Measurements from ENCODE around the gene DTNBP1. TPM values are rescaled to one million over a fixed set of nuclear protein-coding genes. Genes with fewer than 3 reads are reported as not detected.

Gene DTNBP1
- total RNA-seq, 6 donors from 2014 or later: 16.2 to 33.5 (median 21.3) TPM

DNA sequence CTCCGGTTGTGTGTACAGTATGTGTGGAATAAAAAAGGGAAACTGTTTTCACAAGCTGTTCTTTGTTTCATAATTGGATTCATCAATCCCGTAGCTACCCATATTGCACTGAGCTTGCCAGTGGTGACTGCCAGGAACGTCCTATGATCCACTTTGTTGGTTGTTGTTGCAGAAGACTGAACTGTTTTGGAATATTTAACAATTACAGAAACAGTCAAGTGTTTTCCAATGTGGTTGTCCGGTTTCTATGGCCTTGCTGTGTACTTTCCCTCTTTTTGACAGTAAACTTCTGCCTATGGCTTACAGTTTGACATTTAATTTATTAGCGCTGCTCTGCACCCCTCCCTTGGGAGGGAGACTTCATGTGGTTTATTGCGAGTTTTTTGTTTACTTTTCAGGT, 141.2 kb downstream of the DTNBP1 start:
- Histone ChIP-seq H3K9me3 (no peaks in the 10 kb centered on the region), H3K27me3 (no peaks in the 10 kb centered on the region), H3K4me3 (no peak overlapping the region), H3K27ac (no peak overlapping the region), H3K36me3 (peaks cover 13 to 75% (median 48%) of the 10 kb centered on the region in 4 donors), H3K4me1 (peaks cover 0 to 9% (median 5%) of the 10 kb centered on the region in 4 donors)
- DNase-seq: no peak
- TF ChIP-seq POLR2AphosphoS5 (IDR thresholded peaks at IDR 0.05): no peak
- no peak for TF ChIP-seq POLR2A (IDR thresholded peaks at IDR 0.05)
- TF ChIP-seq, protein P1, sequence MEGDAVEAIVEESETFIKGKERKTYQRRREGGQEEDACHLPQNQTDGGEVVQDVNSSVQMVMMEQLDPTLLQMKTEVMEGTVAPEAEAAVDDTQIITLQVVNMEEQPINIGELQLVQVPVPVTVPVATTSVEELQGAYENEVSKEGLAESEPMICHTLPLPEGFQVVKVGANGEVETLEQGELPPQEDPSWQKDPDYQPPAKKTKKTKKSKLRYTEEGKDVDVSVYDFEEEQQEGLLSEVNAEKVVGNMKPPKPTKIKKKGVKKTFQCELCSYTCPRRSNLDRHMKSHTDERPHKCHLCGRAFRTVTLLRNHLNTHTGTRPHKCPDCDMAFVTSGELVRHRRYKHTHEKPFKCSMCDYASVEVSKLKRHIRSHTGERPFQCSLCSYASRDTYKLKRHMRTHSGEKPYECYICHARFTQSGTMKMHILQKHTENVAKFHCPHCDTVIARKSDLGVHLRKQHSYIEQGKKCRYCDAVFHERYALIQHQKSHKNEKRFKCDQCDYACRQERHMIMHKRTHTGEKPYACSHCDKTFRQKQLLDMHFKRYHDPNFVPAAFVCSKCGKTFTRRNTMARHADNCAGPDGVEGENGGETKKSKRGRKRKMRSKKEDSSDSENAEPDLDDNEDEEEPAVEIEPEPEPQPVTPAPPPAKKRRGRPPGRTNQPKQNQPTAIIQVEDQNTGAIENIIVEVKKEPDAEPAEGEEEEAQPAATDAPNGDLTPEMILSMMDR (IDR thresholded peaks at IDR 0.05): no peak
- TF ChIP-seq EP300 (IDR thresholded peaks at IDR 0.05): no peak
- ATAC-seq (ENCODE audit: low FRiP score in 2 of 2): no peak
- WGBS, 2 donors: 72 to 74% methylated on average over 6 of the region's 6 CpGs

DNA sequence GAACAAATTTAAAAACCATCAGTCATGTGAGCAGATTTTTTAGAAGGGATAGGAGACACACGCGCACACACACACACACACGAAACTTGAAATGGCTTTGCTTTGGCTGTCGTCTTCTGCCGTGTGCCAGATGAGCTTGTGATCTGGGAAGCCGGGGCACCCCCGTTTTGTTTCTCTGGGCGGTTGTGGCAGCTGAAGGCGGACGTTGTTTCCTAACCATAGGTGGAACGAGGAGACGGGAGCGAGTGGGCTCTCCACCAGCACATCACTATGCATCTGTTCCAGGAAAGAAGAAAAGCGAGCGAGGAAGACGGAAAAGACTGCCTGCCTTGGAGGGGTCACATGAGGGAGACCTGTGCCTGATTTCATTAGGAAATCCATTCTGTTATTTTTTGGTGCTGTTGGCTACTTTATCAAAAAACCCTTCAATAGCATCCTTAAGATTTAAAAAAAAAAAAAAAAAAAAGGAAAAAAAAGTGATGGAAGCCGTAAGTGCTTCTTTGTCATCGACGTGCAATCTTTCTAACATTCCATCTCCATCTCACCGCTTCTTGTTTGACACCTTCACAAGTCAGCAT, 142.1 kb downstream of the DTNBP1 start:
- Histone ChIP-seq H3K27me3 (no peaks in the 10 kb centered on the region), H3K36me3 (peaks cover 13 to 78% (median 48%) of the 10 kb centered on the region in 4 donors), H3K9me3 (no peaks in the 10 kb centered on the region), H3K27ac (no peak overlapping the region), H3K4me3 (no peak overlapping the region), H3K4me1 (peaks cover 0 to 9% (median 5%) of the 10 kb centered on the region in 4 donors)
- DNase-seq (no peak), ATAC-seq (ENCODE audit: low FRiP score in 2 of 2) (no peak)
- TF ChIP-seq POLR2A (IDR thresholded peaks at IDR 0.05) (no peak), EP300 (IDR thresholded peaks at IDR 0.05) (no peak), POLR2AphosphoS5 (IDR thresholded peaks at IDR 0.05) (no peak)
- TF ChIP-seq, protein P1 (IDR thresholded peaks at IDR 0.05): no peak
- 95% methylated on average over 20 of the region's 20 CpGs for WGBS, 2 donors

DNA sequence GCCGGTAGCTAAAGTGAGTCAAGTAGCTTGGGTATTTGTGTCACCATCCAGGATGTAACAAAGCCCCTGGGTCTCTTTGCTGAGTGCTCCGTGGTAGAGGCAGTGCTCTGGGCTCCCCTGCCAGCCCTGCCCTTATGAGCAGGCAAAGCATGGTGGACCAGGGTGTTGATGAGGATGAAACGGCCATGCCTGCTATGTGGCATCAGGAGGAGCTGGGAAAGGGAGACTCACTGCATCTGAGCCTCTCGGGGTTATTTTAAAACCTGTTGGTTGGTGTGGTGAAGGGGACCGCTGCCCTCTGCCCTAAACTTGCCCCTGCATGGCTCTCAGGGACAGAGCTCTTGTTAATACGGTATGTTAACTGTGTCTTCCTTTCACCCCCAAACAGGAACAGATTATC, 143.1 kb downstream of the DTNBP1 start:
- WGBS, 2 donors: 84 to 90% methylated on average over 5 to 6 of the region's 6 CpGs
- H3K36me3 ChIP-seq: peaks cover 13 to 76% (median 52%) of the 10 kb centered on the region in 4 donors

DNA sequence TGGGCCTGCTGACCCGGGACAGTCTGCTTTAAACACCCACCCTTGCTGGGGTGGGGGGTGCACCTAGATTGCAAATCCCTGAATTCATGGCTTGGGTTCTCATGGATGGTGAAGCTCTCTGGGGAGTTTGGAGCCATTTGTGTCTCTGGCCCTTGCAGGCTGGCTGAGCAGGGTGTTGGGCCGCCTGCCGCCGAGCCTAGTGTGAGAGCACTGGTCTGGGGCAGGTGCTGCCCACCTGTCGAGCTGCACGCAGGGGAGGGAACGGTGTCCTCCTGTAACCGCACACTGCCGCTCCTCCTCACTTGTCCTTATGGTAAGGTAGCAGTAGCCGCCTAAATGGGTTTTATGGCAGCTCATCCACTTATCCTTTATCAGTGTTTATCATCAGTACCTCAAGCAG, 143.9 kb downstream of the DTNBP1 start:
- TF ChIP-seq POLR2AphosphoS5 (IDR thresholded peaks at IDR 0.05) (no peak), EP300 (IDR thresholded peaks at IDR 0.05) (no peak), POLR2A (IDR thresholded peaks at IDR 0.05) (no peak)
- TF ChIP-seq, protein P1 (IDR thresholded peaks at IDR 0.05): no peak
- WGBS, 2 donors: 95 to 98% methylated on average over 7 to 10 of the region's 10 CpGs
- Histone ChIP-seq H3K4me3 (no peak overlapping the region), H3K36me3 (peaks cover 9 to 75% (median 54%) of the 10 kb centered on the region in 4 donors), H3K4me1 (peaks cover 0 to 9% (median 5%) of the 10 kb centered on the region in 4 donors), H3K9me3 (no peaks in the 10 kb centered on the region), H3K27ac (no peak overlapping the region), H3K27me3 (no peaks in the 10 kb centered on the region)
- DNase-seq (no peak), ATAC-seq (ENCODE audit: low FRiP score in 2 of 2) (no peak)

More for the DNA sequence above, 143.1 kb downstream of the DTNBP1 start:
- no peak overlapping the region for H3K27ac ChIP-seq
- peaks cover 0 to 9% (median 5%) of the 10 kb centered on the region in 4 donors for H3K4me1 ChIP-seq
- DNase-seq (no peak), ATAC-seq (ENCODE audit: low FRiP score in 2 of 2) (no peak)
- no peaks in the 10 kb centered on the region for H3K27me3 ChIP-seq
- TF ChIP-seq, protein P1 (IDR thresholded peaks at IDR 0.05): no peak
- no peak for TF ChIP-seq EP300 (IDR thresholded peaks at IDR 0.05)
- no peak for TF ChIP-seq POLR2A (IDR thresholded peaks at IDR 0.05)
- TF ChIP-seq POLR2AphosphoS5 (IDR thresholded peaks at IDR 0.05): no peak
- no peak overlapping the region for H3K4me3 ChIP-seq
- H3K9me3 ChIP-seq: no peaks in the 10 kb centered on the region

DNA sequence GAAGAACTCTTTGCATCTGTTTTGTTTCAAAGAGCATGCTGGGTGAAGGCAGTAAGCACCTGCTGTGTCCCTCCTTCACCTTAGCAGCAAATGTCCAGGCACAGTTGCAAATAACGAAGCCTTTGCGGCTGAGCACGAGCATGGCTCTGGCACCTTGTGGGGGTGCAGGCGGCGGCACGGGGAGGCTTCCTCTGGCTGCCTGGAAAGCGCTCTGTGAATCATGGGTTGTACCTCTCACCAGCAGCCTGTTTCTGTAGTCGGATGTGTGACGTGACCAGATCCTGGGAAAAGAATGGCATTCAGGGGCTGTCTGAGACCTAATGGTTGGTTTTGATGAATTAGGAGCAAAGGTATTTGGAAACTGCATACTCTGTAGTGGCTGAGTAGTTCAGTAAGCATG, 144.8 kb downstream of the DTNBP1 start:
- H3K4me3 ChIP-seq: no peak overlapping the region
- H3K9me3 ChIP-seq: no peaks in the 10 kb centered on the region
- peaks cover 0 to 9% (median 5%) of the 10 kb centered on the region in 4 donors for H3K4me1 ChIP-seq
- ATAC-seq (ENCODE audit: low FRiP score in 2 of 2): no peak
- no peaks in the 10 kb centered on the region for H3K27me3 ChIP-seq
- DNase-seq: no peak
- H3K36me3 ChIP-seq: peaks cover 9 to 75% (median 54%) of the 10 kb centered on the region in 4 donors
- no peak for TF ChIP-seq POLR2A (IDR thresholded peaks at IDR 0.05)
- TF ChIP-seq, protein P1 (IDR thresholded peaks at IDR 0.05): no peak
- TF ChIP-seq POLR2AphosphoS5 (IDR thresholded peaks at IDR 0.05): no peak
- TF ChIP-seq EP300 (IDR thresholded peaks at IDR 0.05): no peak
- no peak overlapping the region for H3K27ac ChIP-seq
- WGBS, 2 donors: 94 to 100% methylated on average over 9 of the region's 9 CpGs
